ENCODE data around the gene SHLD2. TPM values are rescaled to one million over a fixed set of nuclear protein-coding genes. Genes with fewer than 3 reads are reported as not detected.
A peak's percentile ranks its signal among the peaks of the same experiment; 100 is the strongest.
"Not testable (repeated sequence)": the region's sequence is repeated elsewhere in the genome, so short reads cannot be mapped to it uniquely, and the experiment has no call there.

The SHLD2 gene
- total RNA-seq, 2 experiments from 2014 or later: 31.0 to 31.4 TPM

GRCh38 chr10:87170705-87171104 is 75.7 kb downstream of the SHLD2 start:
- H3K27ac Mint-ChIP-seq; H3K4me1 Mint-ChIP-seq; H3K36me3 Mint-ChIP-seq (ENCODE audit: low read depth); POLR2A ChIA-PET; H3K9me3 Mint-ChIP-seq; H3K27me3 Mint-ChIP-seq; CTCF ChIA-PET; DNase-seq; H3K4me3 Mint-ChIP-seq: not testable (repeated sequence)

DNA sequence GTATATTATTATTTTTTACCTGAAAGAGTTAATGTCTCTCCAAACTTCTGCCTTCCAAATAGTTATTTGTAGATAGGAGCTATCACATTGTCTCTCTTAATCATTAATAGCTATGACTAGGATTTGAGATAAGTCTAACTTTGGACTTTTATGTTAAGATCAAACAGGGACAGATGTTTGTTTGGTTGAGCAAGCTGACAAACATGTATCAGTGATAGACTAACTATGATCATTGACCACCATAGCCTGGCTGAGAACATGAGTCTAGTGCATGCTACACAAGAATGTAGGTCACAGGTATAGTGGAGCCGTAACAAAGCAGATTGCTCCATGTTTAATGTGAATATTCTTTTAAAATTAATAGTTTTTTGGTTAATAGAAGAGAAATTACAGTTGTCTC is 76.7 kb downstream of the SHLD2 start:
- H3K27ac Mint-ChIP-seq; DNase-seq; POLR2A ChIA-PET; H3K36me3 Mint-ChIP-seq (ENCODE audit: low read depth); H3K27me3 Mint-ChIP-seq; H3K9me3 Mint-ChIP-seq; CTCF ChIA-PET; H3K4me3 Mint-ChIP-seq; H3K4me1 Mint-ChIP-seq: not testable (repeated sequence)

GRCh38 chr10:87172178-87172577 is 77.2 kb downstream of the SHLD2 start:
- H3K9me3 Mint-ChIP-seq; H3K27ac Mint-ChIP-seq; H3K36me3 Mint-ChIP-seq (ENCODE audit: low read depth); POLR2A ChIA-PET; H3K4me3 Mint-ChIP-seq; H3K4me1 Mint-ChIP-seq; H3K27me3 Mint-ChIP-seq; CTCF ChIA-PET; DNase-seq: not testable (repeated sequence)

DNA sequence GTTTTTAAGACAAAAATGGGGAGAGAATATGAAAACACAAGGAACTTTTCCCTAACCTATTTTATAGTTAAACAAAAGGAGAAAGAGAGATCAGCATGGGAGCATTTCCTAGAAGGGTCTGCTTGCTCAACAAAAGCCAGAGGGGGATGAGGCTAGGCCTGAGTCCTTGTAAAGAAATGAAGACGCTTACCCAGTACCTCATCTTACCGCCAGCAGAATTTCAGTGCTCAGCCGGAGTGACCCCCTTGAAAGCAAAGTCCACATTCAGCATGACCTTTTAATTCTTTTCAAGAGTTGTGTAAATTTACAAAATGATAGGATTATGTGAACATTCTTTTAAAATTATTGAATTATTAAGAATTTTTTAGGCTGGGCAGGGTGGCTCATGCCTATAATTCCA is 82.6 kb downstream of the SHLD2 start:
- POLR2A ChIA-PET, H3K9me3 Mint-ChIP-seq, H3K27me3 Mint-ChIP-seq, H3K4me3 Mint-ChIP-seq, H3K27ac Mint-ChIP-seq, H3K4me1 Mint-ChIP-seq, CTCF ChIA-PET, DNase-seq: not testable (repeated sequence)
- peaks cover 13% of the 10 kb centered on the region for H3K36me3 Mint-ChIP-seq (ENCODE audit: low read depth)

DNA sequence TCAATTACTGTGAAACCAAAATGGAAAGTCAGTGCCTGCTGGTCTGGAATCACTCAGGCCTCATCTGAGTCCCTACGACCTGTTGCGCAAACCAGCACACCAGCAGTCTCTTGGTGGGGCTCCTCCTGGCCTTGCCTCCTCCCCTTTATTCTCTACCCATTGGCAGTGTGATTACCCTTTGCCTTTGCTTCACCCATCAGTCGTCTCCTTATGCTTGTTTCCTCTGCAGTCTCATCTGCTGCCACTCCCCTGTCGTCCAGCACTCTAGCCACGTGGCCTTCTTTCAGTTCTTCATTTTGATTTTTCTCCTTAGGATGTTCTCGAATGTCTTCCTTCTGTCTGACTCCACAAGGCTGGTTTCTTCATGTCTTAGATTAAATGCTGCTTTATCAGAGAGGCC is 89.4 kb downstream of the SHLD2 start:
- CTCF ChIA-PET, H3K27ac Mint-ChIP-seq, H3K4me1 Mint-ChIP-seq, H3K4me3 Mint-ChIP-seq, DNase-seq, H3K27me3 Mint-ChIP-seq, POLR2A ChIA-PET: not testable (repeated sequence)
- H3K36me3 Mint-ChIP-seq (ENCODE audit: low read depth): peaks cover 56% of the 10 kb centered on the region
- peaks cover 16% of the 10 kb centered on the region for H3K9me3 Mint-ChIP-seq

DNA sequence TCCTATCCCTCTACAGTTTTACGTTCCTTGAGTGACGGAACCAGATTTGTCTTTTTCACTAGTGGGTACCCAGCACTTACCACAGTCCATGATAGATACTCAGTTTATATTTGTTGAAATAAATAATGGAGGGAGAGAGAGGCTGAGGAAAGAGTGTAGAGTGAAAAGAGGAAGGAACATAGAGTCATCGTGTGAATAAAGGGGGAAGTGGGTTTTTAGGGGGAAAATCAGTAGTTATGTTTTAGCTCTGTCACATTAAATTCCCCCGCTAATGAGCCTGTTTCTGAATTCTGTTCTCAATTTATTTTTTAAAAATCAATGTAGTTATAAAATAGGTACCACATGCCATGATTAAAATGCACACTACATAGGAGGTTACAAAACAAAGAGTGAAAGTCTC is 91.0 kb downstream of the SHLD2 start:
- H3K36me3 Mint-ChIP-seq (ENCODE audit: low read depth): peaks cover 50% of the 10 kb centered on the region
- H3K4me1 Mint-ChIP-seq, CTCF ChIA-PET, H3K27me3 Mint-ChIP-seq, H3K27ac Mint-ChIP-seq, DNase-seq, H3K4me3 Mint-ChIP-seq, POLR2A ChIA-PET: not testable (repeated sequence)
- H3K9me3 Mint-ChIP-seq: peaks cover 16% of the 10 kb centered on the region

DNA sequence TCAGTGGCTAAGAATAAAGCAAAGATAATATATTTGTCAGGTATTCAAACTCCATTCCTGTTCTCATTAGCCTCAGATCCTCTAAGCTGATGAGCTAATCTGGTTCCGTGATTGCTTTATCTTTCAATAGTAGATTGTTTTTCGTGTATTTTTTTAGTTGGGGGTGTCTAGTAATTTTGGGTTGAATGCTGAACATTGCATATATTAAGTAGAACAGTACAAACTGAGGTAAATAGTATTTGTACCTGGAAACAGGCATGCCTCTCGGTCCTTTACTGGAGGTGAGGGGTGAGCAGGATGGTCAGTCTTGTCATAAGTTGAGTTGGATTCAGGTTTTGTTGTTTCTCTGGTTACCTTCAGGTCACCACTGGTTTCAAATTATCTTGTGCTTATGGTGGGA is 92.6 kb downstream of the SHLD2 start:
- H3K4me3 Mint-ChIP-seq, H3K27ac Mint-ChIP-seq, POLR2A ChIA-PET, H3K27me3 Mint-ChIP-seq, CTCF ChIA-PET, H3K4me1 Mint-ChIP-seq, DNase-seq: not testable (repeated sequence)
- Mint-ChIP-seq H3K36me3 (ENCODE audit: low read depth) (peaks cover 49% of the 10 kb centered on the region), H3K9me3 (peaks cover 16% of the 10 kb centered on the region)

GRCh38 chr10:87191841-87192240 is 96.8 kb downstream of the SHLD2 start:
- DNase-seq, H3K4me1 Mint-ChIP-seq, H3K9me3 Mint-ChIP-seq, POLR2A ChIA-PET, H3K27ac Mint-ChIP-seq, H3K4me3 Mint-ChIP-seq, H3K27me3 Mint-ChIP-seq, CTCF ChIA-PET: not testable (repeated sequence)
- peaks cover 25% of the 10 kb centered on the region for H3K36me3 Mint-ChIP-seq (ENCODE audit: low read depth)

- peak; percentile 40 for DNase-seq
- H3K9me3 Mint-ChIP-seq; H3K36me3 Mint-ChIP-seq (ENCODE audit: low read depth); CTCF ChIA-PET; POLR2A ChIA-PET; H3K27me3 Mint-ChIP-seq: not testable (repeated sequence)
- H3K4me3 Mint-ChIP-seq: peak overlapping the region; percentile 59
- peak overlapping the region; percentile 65 for H3K27ac Mint-ChIP-seq
- peaks cover 24% of the 10 kb centered on the region for H3K4me1 Mint-ChIP-seq
These were observed 105.9 kb downstream of the SHLD2 start for GRCh38 chr10:87200924-87201323.

GRCh38 chr10:87204801-87205200 is 109.8 kb downstream of the SHLD2 start:
- H3K4me1 Mint-ChIP-seq: peaks cover 24% of the 10 kb centered on the region
- H3K9me3 Mint-ChIP-seq; POLR2A ChIA-PET; H3K36me3 Mint-ChIP-seq (ENCODE audit: low read depth); H3K27me3 Mint-ChIP-seq; DNase-seq; H3K27ac Mint-ChIP-seq; H3K4me3 Mint-ChIP-seq; CTCF ChIA-PET: not testable (repeated sequence)

DNA sequence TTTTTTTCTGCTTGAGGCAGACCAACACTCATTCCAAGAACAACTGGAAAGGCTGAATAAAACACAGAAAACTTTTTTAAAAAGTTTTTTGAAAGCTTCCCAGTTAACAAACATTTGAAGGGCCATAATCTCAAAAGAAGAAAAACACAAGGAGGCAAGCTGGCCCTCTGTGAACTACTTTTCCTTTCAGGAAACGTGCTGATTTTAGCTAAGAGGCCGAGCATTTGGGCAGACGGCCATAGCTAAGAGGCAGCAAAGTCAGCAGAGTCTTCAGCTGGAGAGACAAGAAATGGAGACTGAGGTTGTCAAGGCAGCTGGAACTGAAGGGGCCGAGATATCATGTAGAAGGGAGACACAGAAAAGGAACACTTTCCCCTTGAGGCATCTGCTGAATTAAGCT is 111.9 kb downstream of the SHLD2 start:
- H3K4me3 Mint-ChIP-seq; H3K27ac Mint-ChIP-seq; H3K27me3 Mint-ChIP-seq; POLR2A ChIA-PET; H3K9me3 Mint-ChIP-seq; CTCF ChIA-PET; H3K36me3 Mint-ChIP-seq (ENCODE audit: low read depth); DNase-seq: not testable (repeated sequence)
- peaks cover 15% of the 10 kb centered on the region for H3K4me1 Mint-ChIP-seq

DNA sequence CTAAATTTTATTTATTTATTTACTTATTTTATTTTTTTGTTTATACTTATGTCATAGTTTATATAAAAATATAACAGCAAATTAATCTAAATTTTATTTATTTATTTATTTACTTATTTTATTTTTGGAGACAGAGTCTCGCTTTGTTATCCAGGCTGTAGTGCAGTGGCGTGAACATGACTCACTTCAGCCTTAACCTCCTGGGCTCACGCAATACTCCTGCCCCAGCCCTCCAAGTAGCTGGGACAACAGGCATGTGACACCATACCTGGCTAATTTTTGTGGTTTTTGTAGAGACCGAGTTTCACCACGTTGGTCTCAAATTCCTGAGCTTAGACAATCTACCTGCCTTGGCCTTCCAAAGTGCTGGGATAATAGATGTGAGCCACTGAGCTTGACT is 115.3 kb downstream of the SHLD2 start:
- H3K27me3 Mint-ChIP-seq; CTCF ChIA-PET; H3K27ac Mint-ChIP-seq; DNase-seq; H3K9me3 Mint-ChIP-seq; H3K36me3 Mint-ChIP-seq (ENCODE audit: low read depth); POLR2A ChIA-PET; H3K4me3 Mint-ChIP-seq: not testable (repeated sequence)
- H3K4me1 Mint-ChIP-seq: peaks cover 11% of the 10 kb centered on the region

DNA sequence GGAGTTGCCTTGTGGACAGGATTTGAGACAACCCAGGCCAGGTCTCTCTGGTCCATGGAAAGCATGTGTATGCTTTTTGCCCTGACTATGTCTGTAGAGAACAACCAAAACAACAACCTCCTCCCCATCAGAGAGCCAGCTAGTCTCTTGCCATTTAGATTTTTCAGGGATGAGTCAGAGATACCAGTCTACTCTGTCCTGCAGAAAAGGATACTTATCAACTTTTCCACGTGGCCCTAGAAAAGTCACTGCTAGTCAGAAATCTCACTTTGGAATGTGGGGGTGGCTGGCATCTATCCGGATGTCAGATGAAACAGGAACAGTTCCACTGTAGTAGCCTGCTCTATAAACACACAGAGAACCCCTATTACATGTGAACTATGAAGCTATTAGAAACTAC is 116.8 kb downstream of the SHLD2 start:
- H3K36me3 Mint-ChIP-seq (ENCODE audit: low read depth); CTCF ChIA-PET: not testable (repeated sequence)
- H3K4me1 Mint-ChIP-seq: peaks cover 11% of the 10 kb centered on the region

GRCh38 chr10:87213150-87213765 is 118.3 kb downstream of the SHLD2 start:
- H3K27ac Mint-ChIP-seq; POLR2A ChIA-PET; H3K27me3 Mint-ChIP-seq; DNase-seq; H3K9me3 Mint-ChIP-seq; H3K36me3 Mint-ChIP-seq (ENCODE audit: low read depth); H3K4me3 Mint-ChIP-seq: not testable (repeated sequence)
- peaks cover 13% of the 10 kb centered on the region for H3K4me1 Mint-ChIP-seq
- CTCF ChIA-PET: interaction anchor here (0.6 kb wide), 1 partner anchor 445 kb away, joined by 4 read pairs; no protein-coding TSS in a partner anchor

More for the DNA sequence above, 116.8 kb downstream of the SHLD2 start:
- H3K27ac Mint-ChIP-seq, DNase-seq, H3K9me3 Mint-ChIP-seq, POLR2A ChIA-PET, H3K27me3 Mint-ChIP-seq, H3K4me3 Mint-ChIP-seq: not testable (repeated sequence)

DNA sequence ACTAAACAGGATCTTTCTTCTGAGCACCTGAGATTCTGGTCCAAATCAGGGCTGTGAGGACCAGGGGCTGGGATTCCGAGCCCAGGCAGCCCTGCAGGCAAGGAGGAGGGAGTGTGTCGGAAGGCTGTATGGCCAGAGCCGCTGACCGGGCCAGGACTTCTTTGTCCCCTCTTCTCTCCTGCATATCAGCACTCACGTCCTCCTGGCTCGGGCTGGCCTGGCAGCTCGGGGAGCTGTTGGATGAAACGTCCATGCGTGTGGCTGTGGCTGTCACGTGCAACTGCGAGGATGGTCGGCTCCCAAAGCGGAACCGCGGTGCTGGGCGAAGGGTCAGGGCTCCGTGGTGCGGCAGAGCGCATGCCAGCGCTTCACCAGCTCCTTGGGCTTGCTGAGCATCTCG is 118.8 kb downstream of the SHLD2 start:
- DNase-seq; H3K27me3 Mint-ChIP-seq; H3K9me3 Mint-ChIP-seq; H3K27ac Mint-ChIP-seq; H3K4me3 Mint-ChIP-seq; CTCF ChIA-PET; POLR2A ChIA-PET; H3K36me3 Mint-ChIP-seq (ENCODE audit: low read depth): not testable (repeated sequence)
- peaks cover 15% of the 10 kb centered on the region for H3K4me1 Mint-ChIP-seq
